HG03342 (cell line): ENCODE results near the gene MED31.
"Not testable (repeated sequence)": the region's sequence is repeated elsewhere in the genome, so short reads cannot be mapped to it uniquely, and the experiment has no call there.

Experiments used
- ATAC-seq: cut with Tn5 transposase; IDR thresholded peaks from one replicate; pipeline ENCODE4 v1.9.1; 2021; ENCODE audit warnings: mild to moderate bottlenecking, moderate library complexity; ENCODE audit not compliant: unreplicated experiment

The MED31 gene

DNA sequence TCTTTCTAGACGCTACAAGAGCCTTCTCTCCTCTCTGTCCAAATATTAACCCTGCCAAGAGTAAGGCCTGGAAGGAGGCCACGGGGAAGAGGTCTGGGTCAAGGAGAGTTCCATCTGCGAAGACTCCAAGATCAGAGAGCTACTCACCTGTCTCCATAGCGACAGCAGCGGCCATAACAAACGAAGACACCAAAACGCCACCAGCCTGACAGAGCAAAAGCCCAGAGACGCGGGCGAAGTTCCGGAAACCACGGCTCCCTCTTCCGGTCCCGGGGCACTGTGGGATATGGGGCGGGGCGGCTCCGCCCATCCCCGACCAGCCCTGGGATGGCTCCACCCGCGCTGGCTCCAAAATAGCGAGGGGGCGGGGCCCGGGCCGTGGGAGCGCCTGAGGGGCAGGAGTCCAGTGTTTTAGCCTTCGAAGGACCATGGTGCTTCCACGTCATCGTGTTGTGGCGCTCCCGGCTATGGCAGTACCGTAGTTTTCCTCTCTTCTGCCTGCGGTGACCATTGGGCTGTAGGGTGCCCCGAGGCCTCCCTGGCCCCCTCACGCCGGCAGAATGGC, at the start of gene MED31, which contains the start of gene C17orf100:
Gene MED31 (minus strand): TSS at position 252 of the 565 bp plus-strand sequence. CDS start 77 bp downstream, at position 175.
Gene C17orf100 (plus strand): TSS at position 409 of the 565 bp plus-strand sequence. CDS start 152 bp downstream, at position 561.
- peak; percentile 90 for ATAC-seq

DNA sequence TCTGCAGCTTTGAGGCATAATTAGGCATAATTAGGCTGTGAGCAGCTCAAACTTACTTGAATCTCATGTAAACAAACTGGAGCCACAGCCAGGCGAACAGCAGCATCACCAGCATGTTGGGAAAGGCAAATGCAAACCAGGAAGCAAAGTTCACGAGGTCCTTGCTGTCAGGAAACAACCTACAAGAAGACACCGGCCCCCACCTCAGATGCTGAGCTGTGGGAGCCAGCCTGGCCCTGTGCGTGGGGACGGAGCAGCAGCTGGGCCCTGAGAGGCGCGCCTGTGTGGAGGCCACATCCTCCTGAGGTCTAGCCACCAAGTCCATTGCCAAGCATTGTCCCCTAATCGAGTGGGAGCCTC, 49.5 kb upstream of the MED31 start:
- no peak for ATAC-seq

GRCh38 chr17:6699997-6700947, 48.9 kb upstream of the MED31 start:
- ATAC-seq = no peak

DNA sequence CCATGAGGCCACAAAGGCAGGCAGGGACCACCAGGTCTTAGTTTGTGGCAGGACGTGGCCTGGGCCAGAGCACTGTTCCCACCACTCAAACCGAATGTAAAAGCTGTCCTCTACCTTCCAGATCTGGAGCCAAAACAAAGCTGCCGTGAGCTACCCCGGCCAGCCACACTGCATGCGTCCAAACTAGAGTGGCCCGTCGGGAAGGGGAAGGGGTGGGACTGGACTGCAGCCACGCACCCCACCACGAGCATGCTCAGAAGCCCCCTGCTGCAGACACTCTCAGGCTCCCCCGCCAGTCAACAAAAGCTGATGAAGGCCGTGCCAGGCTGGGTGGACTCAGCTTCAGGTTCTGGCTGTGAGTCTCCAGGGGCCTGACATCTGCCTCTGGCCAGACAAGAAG, 46.6 kb upstream of the MED31 start:
- no peak for ATAC-seq

DNA sequence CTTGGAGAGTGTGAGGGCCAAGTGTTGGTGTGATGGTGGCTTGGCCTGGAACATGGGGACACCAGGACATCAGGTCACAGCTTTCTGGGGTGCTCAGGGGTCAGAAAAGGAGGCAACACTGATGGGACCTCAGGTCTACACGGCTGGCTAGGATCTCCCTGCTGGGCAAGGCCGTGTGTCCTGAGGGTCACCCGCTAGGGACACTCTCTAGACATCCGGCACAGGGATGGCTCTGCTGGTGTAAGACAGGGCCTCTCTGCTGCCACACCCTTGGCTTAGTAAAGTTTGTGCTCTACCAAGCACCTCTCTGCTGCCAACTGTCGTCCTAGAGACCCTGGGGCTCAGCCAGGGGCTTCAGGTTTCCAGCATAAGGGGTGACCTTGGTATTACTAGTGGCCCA, 45.5 kb upstream of the MED31 start:
- ATAC-seq = no peak

DNA sequence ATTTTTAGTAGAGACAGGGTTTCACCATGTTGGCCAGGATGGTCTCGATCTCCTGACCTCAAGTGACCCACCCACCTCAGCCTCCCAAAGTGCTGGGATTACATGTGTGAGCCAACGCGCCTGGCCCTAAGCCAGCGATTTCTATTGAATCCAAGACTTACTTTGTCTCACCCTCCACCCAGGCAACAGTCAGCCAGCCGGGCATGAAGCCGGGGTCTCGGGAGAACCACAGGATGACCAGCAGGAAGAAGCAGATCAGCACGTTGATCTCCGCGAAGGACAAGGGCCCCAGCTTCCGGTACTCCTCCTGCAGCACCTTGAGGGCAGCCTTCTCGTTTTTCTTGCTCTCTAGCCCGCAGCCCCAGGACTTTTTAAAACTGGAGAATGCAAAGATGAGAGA, 44.2 kb upstream of the MED31 start:
- no peak for ATAC-seq

- ATAC-seq = no peak
Observed at GRCh38 chr17:6695051-6695450, 43.6 kb upstream of the MED31 start.

DNA sequence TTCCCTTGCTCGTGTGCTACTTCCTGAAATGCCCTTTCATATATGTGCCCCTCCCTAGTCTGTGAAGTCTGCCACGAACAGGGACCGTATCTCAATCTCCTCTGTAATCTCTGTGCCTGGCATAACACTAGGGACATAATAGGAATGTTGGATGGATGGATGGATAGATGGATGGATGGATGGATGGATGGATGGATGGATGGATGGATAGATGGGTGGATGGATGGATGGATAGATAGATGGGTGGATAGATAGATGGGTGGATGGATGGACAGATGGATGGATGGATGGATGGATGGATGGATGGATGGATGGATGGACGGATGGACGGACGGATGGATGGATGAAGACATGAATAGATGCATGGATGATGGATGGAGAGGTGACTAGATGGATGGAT, 40.6 kb upstream of the MED31 start:
- ATAC-seq = not testable (repeated sequence)

- ATAC-seq = no peak
Observed at GRCh38 chr17:6691546-6691945, 40.1 kb upstream of the MED31 start.

- no peak for ATAC-seq
Observed at GRCh38 chr17:6690641-6691040, 39.2 kb upstream of the MED31 start.

DNA sequence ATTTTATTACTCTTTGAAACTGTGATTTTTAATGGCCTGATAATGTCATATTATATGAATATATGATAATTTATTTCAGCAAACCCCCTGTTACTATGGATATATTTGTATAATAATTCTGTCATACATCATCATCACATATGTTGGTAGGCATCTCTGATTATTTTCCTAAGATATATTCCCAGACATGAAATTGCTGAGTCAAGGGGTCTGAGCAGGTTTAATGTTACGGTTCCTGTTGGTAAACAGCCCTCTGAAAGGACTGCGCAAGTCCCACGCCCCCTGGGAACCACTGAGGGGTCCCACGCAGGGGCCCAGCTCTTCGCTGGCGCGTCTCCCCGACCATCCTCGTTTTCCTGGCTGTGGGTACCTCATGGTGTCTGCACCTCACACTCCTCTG, 37.5 kb upstream of the MED31 start:
- no peak for ATAC-seq

DNA sequence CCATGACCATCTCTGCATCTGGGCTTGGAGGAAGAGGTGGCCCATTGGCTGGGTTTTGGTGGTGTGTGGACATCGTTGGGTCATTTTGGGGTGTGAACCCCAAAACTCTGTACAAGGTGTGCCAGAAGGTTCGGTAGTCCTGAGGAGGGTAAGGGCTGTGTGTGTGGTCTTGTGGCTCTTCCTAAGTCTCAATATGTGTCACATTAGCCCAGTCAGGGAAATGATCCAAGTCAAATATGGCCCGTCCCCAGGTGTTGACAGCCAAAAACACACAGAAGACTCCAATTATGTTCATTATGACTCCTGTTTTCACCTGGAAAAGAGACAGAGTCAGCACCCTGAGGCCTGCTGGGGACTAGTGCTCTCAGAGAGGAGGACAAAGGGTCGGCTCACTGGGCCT, 34.6 kb upstream of the MED31 start:
- ATAC-seq = no peak

- ATAC-seq = no peak
Observed at GRCh38 chr17:6684881-6685767, 33.7 kb upstream of the MED31 start.

DNA sequence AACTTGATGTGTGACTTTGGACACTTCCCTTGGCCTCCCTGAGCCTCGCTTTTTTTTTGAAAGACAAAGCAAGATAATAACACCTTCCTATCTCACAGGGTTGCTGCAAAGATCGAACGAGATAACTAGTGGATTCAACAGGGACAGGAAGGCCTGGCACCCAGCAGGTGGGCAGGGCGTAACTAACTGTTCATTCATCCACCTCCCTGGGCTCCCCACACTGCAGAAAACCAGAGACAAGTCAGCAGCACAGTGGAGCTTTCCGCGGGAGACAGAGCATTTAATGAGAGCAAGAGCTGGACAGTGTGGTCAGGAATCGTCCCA, 33.0 kb upstream of the MED31 start:
- no peak for ATAC-seq

- no peak for ATAC-seq
Observed at GRCh38 chr17:6683730-6684459, 32.5 kb upstream of the MED31 start.

- ATAC-seq = no peak
Observed at GRCh38 chr17:6683081-6683684, 31.8 kb upstream of the MED31 start.

DNA sequence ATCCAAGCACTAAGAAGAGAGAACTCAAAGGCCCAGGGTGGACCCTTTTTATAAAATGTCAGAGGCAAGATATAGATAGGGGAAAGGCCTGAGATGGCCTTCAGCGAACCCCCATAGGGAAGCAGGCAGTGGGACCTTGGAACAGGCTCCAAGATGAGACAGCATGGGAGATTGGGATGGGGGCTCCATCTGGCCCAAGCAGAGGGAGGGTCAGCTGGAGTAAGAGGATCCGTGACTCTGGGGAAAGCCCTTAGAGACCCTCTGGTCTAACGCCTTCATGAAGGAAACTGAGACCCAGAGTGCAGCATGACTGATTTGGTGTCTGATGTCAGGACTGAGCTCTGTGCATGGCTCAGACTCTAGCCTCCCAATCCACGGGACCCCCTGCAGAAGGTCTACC, 30.9 kb upstream of the MED31 start:
- ATAC-seq = no peak

- no peak for ATAC-seq
Observed at GRCh38 chr17:6681671-6682070, 30.3 kb upstream of the MED31 start.

GRCh38 chr17:6681176-6681575, 29.8 kb upstream of the MED31 start:
- ATAC-seq = no peak

GRCh38 chr17:6679241-6679640, 27.8 kb upstream of the MED31 start:
- no peak for ATAC-seq
